ENCODE measurements around the gene SEZ6L2.
"Not testable (repeated sequence)": the region's sequence is repeated elsewhere in the genome, so short reads cannot be mapped to it uniquely, and the experiment has no call there.

Gene SEZ6L2

DNA sequence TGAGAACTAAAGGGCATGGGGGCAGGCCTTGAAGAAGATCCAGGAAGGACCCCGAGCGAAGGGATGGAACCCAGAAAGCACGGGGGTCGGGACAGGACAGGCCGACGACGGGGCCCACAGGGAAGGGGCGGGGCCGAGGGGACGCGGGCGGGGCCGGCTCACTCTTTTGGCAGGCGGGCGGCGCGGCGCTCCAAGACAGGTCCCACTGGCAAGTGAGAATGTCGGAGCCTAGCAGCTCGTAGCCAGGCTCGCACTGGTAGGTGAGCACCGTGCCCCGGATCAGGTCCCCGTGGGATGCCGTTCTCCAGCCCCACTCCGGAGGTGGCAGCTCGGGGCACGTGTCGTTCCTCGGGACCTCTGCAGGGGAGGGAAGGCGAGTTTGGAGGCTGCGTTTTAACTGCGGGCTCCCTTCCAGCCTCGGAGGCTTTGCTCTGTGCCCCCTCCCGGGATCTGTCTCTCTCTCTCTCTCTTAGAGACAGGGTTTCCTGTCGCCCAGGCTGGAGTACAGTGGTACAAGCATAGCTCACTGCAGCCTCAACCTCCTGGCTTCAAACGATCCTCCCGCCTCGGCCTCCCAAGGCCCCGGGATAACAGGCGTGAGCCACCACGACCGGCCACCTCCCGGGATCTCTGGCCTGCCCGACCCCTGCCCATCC, 22.6 kb downstream of the SEZ6L2 start:
- TF ChIP-seq, protein P1, sequence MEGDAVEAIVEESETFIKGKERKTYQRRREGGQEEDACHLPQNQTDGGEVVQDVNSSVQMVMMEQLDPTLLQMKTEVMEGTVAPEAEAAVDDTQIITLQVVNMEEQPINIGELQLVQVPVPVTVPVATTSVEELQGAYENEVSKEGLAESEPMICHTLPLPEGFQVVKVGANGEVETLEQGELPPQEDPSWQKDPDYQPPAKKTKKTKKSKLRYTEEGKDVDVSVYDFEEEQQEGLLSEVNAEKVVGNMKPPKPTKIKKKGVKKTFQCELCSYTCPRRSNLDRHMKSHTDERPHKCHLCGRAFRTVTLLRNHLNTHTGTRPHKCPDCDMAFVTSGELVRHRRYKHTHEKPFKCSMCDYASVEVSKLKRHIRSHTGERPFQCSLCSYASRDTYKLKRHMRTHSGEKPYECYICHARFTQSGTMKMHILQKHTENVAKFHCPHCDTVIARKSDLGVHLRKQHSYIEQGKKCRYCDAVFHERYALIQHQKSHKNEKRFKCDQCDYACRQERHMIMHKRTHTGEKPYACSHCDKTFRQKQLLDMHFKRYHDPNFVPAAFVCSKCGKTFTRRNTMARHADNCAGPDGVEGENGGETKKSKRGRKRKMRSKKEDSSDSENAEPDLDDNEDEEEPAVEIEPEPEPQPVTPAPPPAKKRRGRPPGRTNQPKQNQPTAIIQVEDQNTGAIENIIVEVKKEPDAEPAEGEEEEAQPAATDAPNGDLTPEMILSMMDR (IDR thresholded peaks at IDR 0.05; ENCODE audit: low read depth, low read length, missing control alignments) = no peak
- DNase-seq (ENCODE audit: low read depth) = no peak
- peak overlapping the region; percentile 14 for H3K4me3 ChIP-seq (ENCODE audit: low read depth, low read length)
- in situ Hi-C loops (cut with HindIII; ENCODE audit: low sequenced_read_pairs) = no loop called here

GRCh38 chr16:29876217-29876593, 23.1 kb downstream of the SEZ6L2 start:
- peak overlapping the region; percentile 14 for H3K4me3 ChIP-seq (ENCODE audit: low read depth, low read length)
- in situ Hi-C loops (cut with HindIII; ENCODE audit: low sequenced_read_pairs) = no loop called here
- TF ChIP-seq, protein P1 (IDR thresholded peaks at IDR 0.05; ENCODE audit: low read depth, low read length, missing control alignments) = no peak
- no peak for DNase-seq (ENCODE audit: low read depth)

GRCh38 chr16:29875206-29875605, 24.1 kb downstream of the SEZ6L2 start:
- in situ Hi-C loops (cut with HindIII; ENCODE audit: low sequenced_read_pairs) = no loop called here
- no peak overlapping the region for H3K4me3 ChIP-seq (ENCODE audit: low read depth, low read length)

GRCh38 chr16:29873319-29873718, 26.0 kb downstream of the SEZ6L2 start:
- no peak for DNase-seq (ENCODE audit: low read depth)
- in situ Hi-C loops (cut with HindIII; ENCODE audit: low sequenced_read_pairs) = no loop called here

More at GRCh38 chr16:29875206-29875605, 24.1 kb downstream of the SEZ6L2 start:
- TF ChIP-seq, protein P1 (IDR thresholded peaks at IDR 0.05; ENCODE audit: low read depth, low read length, missing control alignments) = no peak
- no peak for DNase-seq (ENCODE audit: low read depth)

DNA sequence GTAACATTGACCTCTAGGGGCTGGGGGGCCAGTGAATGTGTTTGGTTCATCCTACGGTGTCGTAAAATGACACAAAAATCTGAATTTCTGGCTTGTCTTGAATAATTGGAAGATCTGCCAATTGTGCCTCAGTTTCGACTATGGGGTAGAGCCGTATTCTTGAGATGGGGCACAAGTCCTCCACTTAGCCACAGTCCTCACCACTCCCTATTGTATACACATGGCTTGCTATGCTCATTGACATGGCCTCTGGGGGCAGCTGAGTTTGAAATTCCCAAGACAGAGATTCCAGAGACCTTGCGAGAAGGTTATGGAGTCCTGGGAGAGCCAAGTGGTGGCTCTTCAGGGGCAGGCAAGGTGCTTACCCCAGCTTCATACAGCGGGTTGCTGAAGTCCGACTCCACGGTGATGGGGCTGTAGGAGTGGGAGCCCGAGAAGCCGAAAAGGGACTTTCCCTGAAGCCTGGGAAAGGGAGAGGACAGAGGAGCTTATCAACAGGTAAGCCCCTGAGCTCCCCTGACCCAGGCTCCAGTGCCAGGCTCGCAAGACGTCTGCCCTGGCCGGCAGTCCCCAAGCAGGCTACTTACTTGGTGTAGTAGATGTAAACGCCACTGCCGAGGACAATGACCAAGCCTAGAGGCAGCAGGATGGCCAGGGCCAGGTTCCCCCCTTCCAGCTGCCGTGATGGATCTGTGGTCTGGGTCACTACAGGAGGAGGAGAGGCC, 27.4 kb downstream of the SEZ6L2 start:
- no peak overlapping the region for H3K4me3 ChIP-seq (ENCODE audit: low read depth, low read length)
- TF ChIP-seq, protein P1 (IDR thresholded peaks at IDR 0.05; ENCODE audit: low read depth, low read length, missing control alignments) = no peak
- DNase-seq (ENCODE audit: low read depth) = no peak
- in situ Hi-C loops (cut with HindIII; ENCODE audit: low sequenced_read_pairs) = no loop called here

More at GRCh38 chr16:29873319-29873718, 26.0 kb downstream of the SEZ6L2 start:
- TF ChIP-seq, protein P1 (IDR thresholded peaks at IDR 0.05; ENCODE audit: low read depth, low read length, missing control alignments) = no peak
- no peak overlapping the region for H3K4me3 ChIP-seq (ENCODE audit: low read depth, low read length)

DNA sequence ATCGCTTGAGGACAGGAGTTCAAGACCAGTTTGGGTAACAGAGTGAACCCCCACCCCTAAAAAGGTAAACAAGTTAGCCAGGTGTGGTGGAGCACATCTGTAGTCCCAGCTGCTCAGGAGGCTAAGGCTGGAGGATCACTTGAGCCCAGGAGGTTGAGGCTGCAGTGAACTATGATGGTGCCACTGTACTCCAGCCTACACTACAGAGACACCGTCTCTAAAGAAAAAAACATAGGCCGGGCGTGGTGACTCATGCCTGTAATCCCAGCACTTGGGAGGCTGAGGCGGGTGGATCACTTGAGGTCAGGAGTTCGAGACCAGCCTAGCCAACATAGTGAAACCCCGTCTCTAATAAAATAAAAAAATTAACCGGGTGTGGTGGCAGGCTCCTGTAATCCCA, 30.3 kb downstream of the SEZ6L2 start:
- in situ Hi-C loops (cut with HindIII; ENCODE audit: low sequenced_read_pairs); H3K4me3 ChIP-seq (ENCODE audit: low read depth, low read length); DNase-seq (ENCODE audit: low read depth): not testable (repeated sequence)

GRCh38 chr16:29868396-29869009, 30.8 kb downstream of the SEZ6L2 start:
- no peak for DNase-seq (ENCODE audit: low read depth)
- in situ Hi-C loops (cut with HindIII; ENCODE audit: low sequenced_read_pairs) = no loop called here
- TF ChIP-seq, protein P1 (IDR thresholded peaks at IDR 0.05; ENCODE audit: low read depth, low read length, missing control alignments) = no peak
- H3K4me3 ChIP-seq (ENCODE audit: low read depth, low read length) = no peak overlapping the region
